Ovary (tissue), 9 donors: ENCODE data around the gene SLC22A15. TPM values are rescaled to one million over a fixed set of nuclear protein-coding genes. Genes with fewer than 3 reads are reported as not detected.

ENCODE experiments used
- DNase-seq, 5 donors: peaks; one replicate each; pipeline ENCODE4 v3.0.0-alpha.2; 2019 to 2020
- H3K27ac ChIP-seq, 2 donors: fragments of 200-600 bp; one replicate each; pipeline versions ENCODE4 v1.5.1 to v1.8.0; 2019 to 2022
- H3K27me3 ChIP-seq: fragments of 200-600 bp; one replicate; pipeline ENCODE4 v1.8.0; 2022
- H3K36me3 ChIP-seq: fragments of 200-600 bp; sonication (generic); one replicate; pipeline ENCODE4 v1.5.1; 2019
- H3K4me1 ChIP-seq: one replicate; pipeline ENCODE4 v1.8.1; 2013; ENCODE audit warnings: mild to moderate bottlenecking, moderate library complexity; ENCODE audit not compliant: insufficient read depth
- H3K4me3 ChIP-seq: fragments of 200-600 bp; sonication (generic); one replicate; pipeline ENCODE4 v1.5.1; 2017
- H3K9me3 ChIP-seq, 2 donors: fragments of 200-600 bp in 1 of 2; sonication (generic) in 1 of 2; one replicate each; pipeline versions ENCODE4 v1.5.1 to v1.8.1; 2013 to 2019; ENCODE audit warnings: mild to moderate bottlenecking in 1 of 2, moderate library complexity in 1 of 2
- CTCF ChIP-seq, 3 donors: fragments of 450-650 bp in 2 of 3; fragments of 200-600 bp in 1 of 3; IDR thresholded peaks; one replicate each; pipeline versions ENCODE4 v1.5.1 to v1.8.0; 2016 to 2022; ENCODE audit warnings: antibody characterized with exemption in 3 of 3, mild to moderate bottlenecking in 1 of 3
- EP300 ChIP-seq: sonication (generic); formaldehyde crosslinking; IDR thresholded peaks from one replicate; pipeline ENCODE4 v1.6.1; 2017; ENCODE audit warnings: antibody characterized with exemption
- POLR2A ChIP-seq: fragments of 450-650 bp; IDR thresholded peaks from one replicate; pipeline ENCODE4 v1.6.1; 2017; ENCODE audit warnings: antibody characterized with exemption, mild to moderate bottlenecking, moderate library complexity
- WGBS, 3 donors: extraction: QIAGEN DNeasy Blood & Tissue Kit in 1 of 3; methylation state at CpG; one replicate each; pipeline versions ENCODE4 v1.1.5 to v1.1.7; 2013 to 2017; 5-methylcytosine and 5-hydroxymethylcytosine counted together
- intact Hi-C, 4 donors: fragments of 100-400 bp; cut with DNase I; formaldehyde crosslinking; loops; one replicate each; pipeline versions ENCODE4 v1.11.0 to v1.15.1; 2022 to 2023
- polyA plus RNA-seq, 2 donors: library from polyadenylated mRNA; stranded (reverse); fragments of 200-250 nt in 1 of 2; fragments of 350-450 nt in 1 of 2; fragmentation: Illumina TruSeq in 1 of 2; extraction: RNeasy Lipid Tissue Mini Kit (QIAGEN cat#74804) in 1 of 2; gene quantifications; one replicate each; pipeline ENCODE4 v1.2.3, GENCODE V29; 2013 to 2014
- total RNA-seq, 7 donors: library from RNA; depleted of rRNA in 2 of 7; stranded (reverse); fragments of >200 nt in 2 of 7; fragmentation: NEBNext Ultra II Directional in 3 of 7; extraction: Animal tissue kit (Norgen Biotek cat#: 25700) in 3 of 7; gene quantifications; one replicate each; pipeline versions ENCODE4 v1.1.0 to v1.2.4, GENCODE V29; 2016 to 2023
- donor health status: DM: no; HTN: no; CAD: no; lungs with moderate emphysema.
- donor health status: DM: no; HTN: no; CAD: no.
- donor health status: Bipolar disorder and iron deficiency.
- donor health status: DM: yes; HTN: yes; CAD: no.
- donor health status: DM: no; HTN: no; CAD: no.
- donor health status: DM: yes; HTN: yes; CAD: no.

SLC22A15 gene
- total and polyA plus RNA-seq, 9 donors: 0.51 to 3.8 (median 1.6) TPM

DNA sequence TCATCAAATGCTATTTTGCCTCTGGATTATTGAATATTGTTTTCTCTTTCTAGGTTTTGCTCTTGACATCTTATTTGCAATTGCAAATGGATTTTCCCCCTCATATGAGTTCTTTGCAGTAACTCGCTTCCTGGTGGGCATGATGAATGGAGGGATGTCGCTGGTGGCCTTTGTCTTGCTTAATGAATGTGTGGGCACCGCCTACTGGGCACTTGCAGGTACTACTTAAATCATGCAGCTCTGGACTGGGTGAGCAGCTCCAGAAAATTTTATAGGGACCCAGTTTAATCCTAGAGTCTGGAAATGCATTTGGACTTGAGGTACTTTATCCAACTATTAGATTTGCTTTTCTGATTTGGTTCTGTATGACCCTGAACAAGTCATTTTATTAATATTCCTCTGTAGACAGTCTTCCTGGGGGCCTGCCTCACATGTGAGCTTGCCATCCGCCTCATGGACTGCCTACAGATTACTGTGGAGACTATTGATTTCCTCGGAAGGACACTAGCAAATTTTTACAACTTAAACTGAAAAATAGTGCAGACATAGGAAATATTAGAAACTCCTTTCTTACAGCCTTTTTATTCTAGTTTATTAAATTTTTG is 44.5 kb downstream of the SLC22A15 start:
- 66 to 69% (median 68%) methylated on average over 5 of the region's 5 CpGs for WGBS, 3 donors
- intact Hi-C loops: no loop called here

DNA sequence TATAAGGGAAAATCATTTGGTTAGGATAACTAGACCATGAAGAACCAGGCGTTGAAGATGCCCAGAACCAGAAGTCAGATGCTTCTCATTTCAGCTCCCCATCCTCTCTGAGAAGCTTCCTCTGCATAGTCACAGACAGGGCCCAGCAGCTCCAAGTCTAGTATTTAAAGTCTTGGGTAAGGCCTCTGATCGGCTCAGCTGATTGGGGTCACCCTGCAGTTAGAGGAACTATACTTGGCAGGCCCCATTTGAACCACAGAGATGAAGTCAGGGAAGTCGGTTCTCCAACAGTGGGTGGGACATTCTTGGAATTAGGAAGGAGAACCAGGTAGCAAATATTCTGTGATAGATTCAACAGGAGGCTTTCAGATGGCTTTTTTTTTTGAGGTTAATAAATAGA is 48.3 kb downstream of the SLC22A15 start:
- TF ChIP-seq CTCF (IDR thresholded peaks at IDR 0.05) (no peak), POLR2A (no peak), EP300 (no peak)
- 28 to 64% (median 63%) methylated on average over 3 of the region's 3 CpGs for WGBS, 3 donors
- intact Hi-C loops: no loop called here

More for the DNA sequence above, 44.5 kb downstream of the SLC22A15 start:
- Histone ChIP-seq H3K9me3 (no peaks in the 10 kb centered on the region), H3K4me3 (no peak overlapping the region), H3K27me3 (no peaks in the 10 kb centered on the region), H3K4me1 (no peaks in the 10 kb centered on the region), H3K36me3 (no peaks in the 10 kb centered on the region), H3K27ac (no peak overlapping the region)
- no peak for DNase-seq
- TF ChIP-seq CTCF (IDR thresholded peaks at IDR 0.05) (no peak), EP300 (no peak), POLR2A (no peak)

DNA sequence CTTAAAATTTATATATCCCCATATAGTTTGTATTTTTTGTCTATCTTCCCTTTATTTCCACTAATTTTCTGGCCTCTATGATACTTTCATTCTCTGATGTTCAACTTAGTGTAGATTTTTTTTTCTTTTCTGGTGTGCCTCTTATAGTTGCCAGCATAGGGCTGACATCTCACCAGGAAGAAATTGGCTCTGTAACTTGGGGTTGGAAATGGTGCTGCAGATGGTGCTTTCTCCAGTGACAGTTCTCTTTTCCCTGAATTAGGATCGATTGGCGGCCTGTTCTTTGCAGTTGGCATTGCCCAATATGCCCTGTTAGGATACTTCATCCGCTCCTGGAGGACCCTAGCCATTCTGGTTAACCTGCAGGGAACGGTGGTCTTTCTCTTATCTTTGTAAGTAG is 50.3 kb downstream of the SLC22A15 start:
- Histone ChIP-seq H3K36me3 (no peaks in the 10 kb centered on the region), H3K4me3 (no peak overlapping the region), H3K27ac (no peak overlapping the region), H3K4me1 (no peaks in the 10 kb centered on the region), H3K27me3 (no peaks in the 10 kb centered on the region), H3K9me3 (no peaks in the 10 kb centered on the region)
- intact Hi-C loops: no loop called here
- DNase-seq: no peak
- TF ChIP-seq POLR2A (no peak), CTCF (IDR thresholded peaks at IDR 0.05) (no peak), EP300 (no peak)
- 86 to 95% (median 90%) methylated on average over 4 of the region's 4 CpGs for WGBS, 3 donors

More for the DNA sequence above, 48.3 kb downstream of the SLC22A15 start:
- Histone ChIP-seq H3K4me3 (no peak overlapping the region), H3K4me1 (no peaks in the 10 kb centered on the region), H3K27me3 (no peaks in the 10 kb centered on the region), H3K27ac (no peak overlapping the region), H3K36me3 (no peaks in the 10 kb centered on the region), H3K9me3 (no peaks in the 10 kb centered on the region)
- no peak for DNase-seq

- no peak for TF ChIP-seq POLR2A
- no peak for TF ChIP-seq CTCF (IDR thresholded peaks at IDR 0.05)
- no peak for TF ChIP-seq EP300
- Histone ChIP-seq H3K27me3 (no peaks in the 10 kb centered on the region), H3K36me3 (no peaks in the 10 kb centered on the region), H3K9me3 (no peaks in the 10 kb centered on the region), H3K27ac (no peak overlapping the region), H3K4me1 (no peaks in the 10 kb centered on the region), H3K4me3 (no peak overlapping the region)
- intact Hi-C loops: no loop called here
- WGBS, 3 donors: 90 to 92% (median 91%) methylated on average over 13 of the region's 13 CpGs
- no peak for DNase-seq
These were observed 55.1 kb downstream of the SLC22A15 start for GRCh38 chr1:116031302-116031835.
